ENCODE data around the gene DLX3.

GRCh38 chr17:50023520-50023919 is 28.5 kb upstream of the DLX3 start:
- no peak for TF ChIP-seq RARB (CRISPR knock-in tag; IDR thresholded peaks at IDR 0.05)
- no peak for TF ChIP-seq PPARA (CRISPR knock-in tag; IDR thresholded peaks at IDR 0.05; ENCODE audit: borderline replicate concordance)
- no peak for TF ChIP-seq CREB5 (CRISPR knock-in tag; IDR thresholded peaks at IDR 0.05; ENCODE audit: low read depth)
- TF ChIP-seq ESRRG (CRISPR knock-in tag; IDR thresholded peaks at IDR 0.05), result no peak
- TF ChIP-seq ZNF565 (CRISPR knock-in tag; conservative IDR thresholded peaks at IDR 0.05; ENCODE audit: low read depth), result no peak
- no peak for TF ChIP-seq PATZ1 (CRISPR knock-in tag; IDR thresholded peaks at IDR 0.05; ENCODE audit: borderline replicate concordance)
- TF ChIP-seq CSRNP3 (CRISPR knock-in tag; IDR thresholded peaks at IDR 0.05), result no peak
- TF ChIP-seq CSDC2 (CRISPR knock-in tag; IDR thresholded peaks at IDR 0.05), result no peak
- TF ChIP-seq ARNTL (CRISPR knock-in tag; IDR thresholded peaks at IDR 0.05; ENCODE audit: borderline replicate concordance, low read depth), result no peak
- TF ChIP-seq ZFP30 (CRISPR knock-in tag; IDR thresholded peaks at IDR 0.05), result no peak
- no peak for TF ChIP-seq BACH2 (CRISPR knock-in tag; IDR thresholded peaks at IDR 0.05; ENCODE audit: borderline replicate concordance)
